Esophagus squamous epithelium (tissue), 4 donors: ENCODE results near the gene FHIT.

ENCODE experiments used
- POLR2A ChIP-seq, 4 donors: fragments of 450-650 bp; IDR thresholded peaks; one replicate each; pipeline ENCODE4 v1.6.1; 2017; ENCODE audit warnings: antibody characterized with exemption in 4 of 4, mild to moderate bottlenecking in 4 of 4, moderate library complexity in 3 of 4
- TF ChIP-seq, protein P1 (sequence below), 6 experiments: fragments of 450-650 bp in 4 of 6; fragments of 200-600 bp in 2 of 6; sonication (generic) in 2 of 6; IDR thresholded peaks; one replicate each; pipeline ENCODE4 v1.5.1; 2016 to 2019; ENCODE audit warnings: antibody characterized with exemption in 6 of 6, mild to moderate bottlenecking in 4 of 6, moderate library complexity in 4 of 6

DNA sequence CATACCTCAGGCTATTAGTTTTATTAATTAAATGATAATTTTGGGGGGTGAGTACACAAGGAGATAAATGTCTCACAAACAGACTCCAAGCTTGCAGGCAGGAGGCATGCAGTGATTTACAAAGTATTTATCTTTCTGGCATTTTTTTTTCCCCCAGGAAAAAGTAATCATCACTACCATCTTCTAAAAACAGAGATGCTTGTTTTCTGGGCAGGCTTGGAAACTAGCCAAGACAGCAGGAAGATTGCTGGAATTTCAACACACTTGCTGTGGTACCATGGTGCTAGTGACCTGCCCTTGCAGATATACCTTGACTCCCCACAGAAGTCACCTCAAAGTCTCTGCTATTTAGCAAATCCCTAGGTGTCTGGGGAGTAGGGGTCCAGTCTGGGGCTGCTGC, 1468.6 kb downstream of the FHIT start:
- TF ChIP-seq, protein P1, sequence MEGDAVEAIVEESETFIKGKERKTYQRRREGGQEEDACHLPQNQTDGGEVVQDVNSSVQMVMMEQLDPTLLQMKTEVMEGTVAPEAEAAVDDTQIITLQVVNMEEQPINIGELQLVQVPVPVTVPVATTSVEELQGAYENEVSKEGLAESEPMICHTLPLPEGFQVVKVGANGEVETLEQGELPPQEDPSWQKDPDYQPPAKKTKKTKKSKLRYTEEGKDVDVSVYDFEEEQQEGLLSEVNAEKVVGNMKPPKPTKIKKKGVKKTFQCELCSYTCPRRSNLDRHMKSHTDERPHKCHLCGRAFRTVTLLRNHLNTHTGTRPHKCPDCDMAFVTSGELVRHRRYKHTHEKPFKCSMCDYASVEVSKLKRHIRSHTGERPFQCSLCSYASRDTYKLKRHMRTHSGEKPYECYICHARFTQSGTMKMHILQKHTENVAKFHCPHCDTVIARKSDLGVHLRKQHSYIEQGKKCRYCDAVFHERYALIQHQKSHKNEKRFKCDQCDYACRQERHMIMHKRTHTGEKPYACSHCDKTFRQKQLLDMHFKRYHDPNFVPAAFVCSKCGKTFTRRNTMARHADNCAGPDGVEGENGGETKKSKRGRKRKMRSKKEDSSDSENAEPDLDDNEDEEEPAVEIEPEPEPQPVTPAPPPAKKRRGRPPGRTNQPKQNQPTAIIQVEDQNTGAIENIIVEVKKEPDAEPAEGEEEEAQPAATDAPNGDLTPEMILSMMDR (IDR thresholded peaks at IDR 0.05): no peak
- TF ChIP-seq POLR2A (IDR thresholded peaks at IDR 0.05): no peak
